Mononuclear cell (primary cell): ENCODE data around the gene ZNF280D. TPM values are rescaled to one million over a fixed set of nuclear protein-coding genes. Genes with fewer than 3 reads are reported as not detected.
"Not testable (repeated sequence)": the region's sequence is repeated elsewhere in the genome, so short reads cannot be mapped to it uniquely, and the experiment has no call there.

ENCODE experiments used
- H3K27me3 ChIP-seq: 2 replicates; pipeline ENCODE4 v1.6.0; 2011; ENCODE audit warnings: low read length, control low read depth; ENCODE audit not compliant: insufficient read depth
- H3K4me1 ChIP-seq: 2 replicates; pipeline ENCODE4 v1.5.1; 2011; ENCODE audit warnings: mild to moderate bottlenecking, low read length, control low read depth; ENCODE audit not compliant: insufficient read depth
- H3K4me3 ChIP-seq: 2 replicates; pipeline ENCODE4 v1.5.1; 2011; ENCODE audit warnings: mild to moderate bottlenecking, low read length, moderate library complexity
- H3K9me3 ChIP-seq: 2 replicates; pipeline ENCODE4 v1.5.1; 2011; ENCODE audit warnings: low read depth, mild to moderate bottlenecking, control low read depth, low read length
- total RNA-seq: library from RNA; depleted of rRNA; stranded (reverse); fragments of >200 nt; gene quantifications from one replicate; pipeline ENCODE4 v1.2.3, GENCODE V29; 2012

Gene ZNF280D
- 29.9 TPM for total RNA-seq

DNA sequence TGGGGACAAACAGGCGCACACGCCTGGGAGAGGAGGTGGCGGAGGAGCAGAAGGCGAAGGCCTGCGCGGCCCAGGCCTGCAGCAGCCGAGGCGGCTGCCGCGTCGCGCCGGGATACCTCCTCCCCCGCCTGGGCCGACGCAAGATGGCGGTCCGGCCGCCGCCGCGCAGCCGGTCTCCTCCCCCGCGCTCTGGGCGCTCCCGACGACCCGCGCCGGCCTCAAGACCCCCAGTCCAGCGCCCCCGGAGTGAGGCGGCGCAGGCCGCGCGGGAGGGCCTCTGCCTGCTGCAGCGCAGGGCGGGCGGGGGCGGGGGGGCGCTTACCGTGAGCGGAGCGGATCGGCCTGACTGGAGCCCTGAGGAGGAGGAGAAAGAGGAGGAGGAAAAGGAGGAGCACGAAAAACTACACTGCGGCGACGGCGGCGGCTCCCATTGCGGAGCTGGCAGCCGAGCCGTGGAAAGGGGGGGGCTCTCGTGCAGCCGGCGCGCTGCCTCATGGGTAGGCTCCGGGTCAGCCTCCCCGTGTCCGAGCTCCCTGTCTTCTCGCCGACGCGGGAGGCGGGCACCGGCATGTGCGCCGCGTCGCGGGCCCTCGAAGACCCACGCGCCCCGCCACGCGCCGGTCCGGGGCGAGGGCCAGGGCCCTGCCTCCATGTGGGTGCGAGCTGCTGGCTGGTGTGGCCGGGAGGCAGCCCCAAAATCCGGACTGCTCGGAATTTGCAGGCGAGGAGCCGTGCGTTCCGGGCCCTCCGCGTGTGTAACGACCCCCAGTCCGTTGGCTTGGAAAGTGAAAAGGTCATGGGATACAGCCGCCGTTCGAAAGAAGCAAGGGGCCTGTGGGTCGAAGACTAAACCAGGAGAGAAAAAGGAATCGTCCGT is at the start of gene ZNF280D:
ZNF280D (minus strand) TSS at position 374 of the 877 bp plus-strand sequence. CDS start 26,400 bp downstream, outside the sequence.
- Histone ChIP-seq H3K4me3 (peak within 1 kb of the TSS; percentile 71), H3K27me3 (no peaks in the 10 kb centered on the region), H3K4me1 (peaks cover 29% of the 10 kb centered on the region), H3K9me3 (no peaks in the 10 kb centered on the region)

DNA sequence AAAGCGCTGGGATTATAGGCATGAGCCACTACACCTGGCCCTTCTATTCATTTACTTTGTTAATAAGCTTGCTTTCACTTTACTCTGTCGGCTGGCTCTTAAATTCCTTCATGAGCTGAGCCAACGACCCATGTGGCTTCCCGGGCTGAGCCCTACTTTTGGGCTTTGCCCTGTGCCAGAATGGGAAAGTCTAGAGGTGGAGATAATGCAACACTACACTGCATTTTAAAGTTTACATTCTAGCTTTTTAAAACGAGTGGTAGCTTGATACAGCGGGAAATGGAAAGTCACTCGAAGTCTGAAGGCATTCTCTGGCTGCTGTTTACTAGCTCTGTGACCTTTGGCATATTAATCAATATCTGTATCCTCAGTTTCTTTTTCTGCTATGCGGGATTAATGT is 49.0 kb upstream of the ZNF280D start:
- Histone ChIP-seq H3K9me3 (no peaks in the 10 kb centered on the region), H3K27me3 (no peaks in the 10 kb centered on the region), H3K4me1 (no peaks in the 10 kb centered on the region), H3K4me3 (no peak overlapping the region)

- H3K9me3 ChIP-seq, result no peaks in the 10 kb centered on the region
- no peaks in the 10 kb centered on the region for H3K27me3 ChIP-seq
- H3K4me1 ChIP-seq, result no peaks in the 10 kb centered on the region
- H3K4me3 ChIP-seq, result no peak overlapping the region
These were observed 48.4 kb upstream of the ZNF280D start for GRCh38 chr15:56781666-56782065.

DNA sequence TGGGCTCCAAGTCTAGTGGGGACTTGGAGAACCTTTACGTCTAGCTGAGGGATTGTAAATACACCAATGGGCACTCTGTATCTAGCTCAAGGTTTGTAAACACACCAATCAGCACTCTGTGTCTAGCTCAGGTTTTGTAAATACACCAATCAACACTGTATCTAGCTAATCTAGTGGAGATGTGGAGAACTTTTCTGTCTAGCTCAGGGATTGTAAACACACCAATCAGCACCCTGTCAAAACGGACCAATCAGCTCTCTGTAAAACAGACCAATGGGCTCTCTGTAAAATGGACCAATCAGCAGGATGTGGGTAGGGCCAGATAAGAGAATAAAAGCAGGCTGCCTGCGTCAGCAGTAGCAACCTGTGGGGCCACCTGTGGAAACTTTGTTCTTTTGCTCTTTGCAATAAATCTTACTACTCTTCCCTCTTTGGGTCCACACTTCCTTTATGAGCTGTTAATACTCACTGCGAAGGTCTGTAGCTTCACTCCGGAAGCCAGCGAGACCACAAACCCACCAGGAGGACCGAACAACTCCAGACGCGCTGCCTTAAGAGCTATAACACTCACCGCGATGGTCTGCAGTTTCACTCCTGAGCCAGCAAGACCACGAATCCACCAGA is 46.9 kb upstream of the ZNF280D start:
- H3K27me3 ChIP-seq, H3K4me1 ChIP-seq, H3K9me3 ChIP-seq, H3K4me3 ChIP-seq: not testable (repeated sequence)

DNA sequence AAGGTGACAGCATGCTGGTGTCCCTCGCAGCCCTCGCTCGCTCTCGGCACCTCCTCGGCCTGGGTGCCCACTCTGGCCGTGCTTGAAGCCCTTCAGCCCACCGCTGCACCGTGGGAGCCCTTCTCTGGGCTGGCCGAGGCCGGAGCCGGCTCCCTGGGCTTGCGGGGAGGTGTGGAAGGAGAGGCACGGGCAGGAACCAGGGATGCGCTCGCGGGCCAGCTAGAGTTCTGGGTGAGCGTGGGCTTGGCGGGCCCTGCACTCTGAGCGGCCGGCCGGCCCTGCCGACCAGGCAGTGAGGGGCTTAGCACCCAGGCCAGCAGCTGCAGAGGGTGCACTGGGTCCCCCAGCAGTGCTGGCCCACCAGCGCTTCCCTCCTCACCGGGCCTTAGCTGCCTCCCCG is 46.1 kb upstream of the ZNF280D start:
- H3K4me3 ChIP-seq, H3K9me3 ChIP-seq, H3K27me3 ChIP-seq: not testable (repeated sequence)
- H3K4me1 ChIP-seq, result peaks cover 13% of the 10 kb centered on the region

DNA sequence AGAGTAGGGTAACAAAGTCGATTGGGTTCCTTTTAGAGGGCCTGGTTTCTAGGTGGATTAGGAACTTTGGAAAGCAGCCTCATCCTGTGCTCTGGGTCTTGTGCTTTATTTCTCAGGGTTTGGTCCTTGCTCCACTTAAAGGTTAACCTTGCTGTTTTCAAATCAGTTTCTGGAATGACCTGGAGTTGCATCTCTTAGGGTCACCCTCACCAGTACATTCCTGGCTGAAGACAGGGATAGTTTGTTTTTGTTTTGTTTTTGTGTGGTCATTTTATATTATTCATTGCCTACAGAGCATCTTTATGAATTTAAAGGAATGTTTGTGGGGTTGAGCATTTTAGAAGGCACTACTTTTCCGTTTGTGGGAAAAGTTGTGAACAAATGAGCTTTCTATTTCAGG is 45.5 kb upstream of the ZNF280D start:
- no peaks in the 10 kb centered on the region for H3K9me3 ChIP-seq
- H3K27me3 ChIP-seq, result no peaks in the 10 kb centered on the region
- H3K4me3 ChIP-seq, result no peak overlapping the region
- peaks cover 13% of the 10 kb centered on the region for H3K4me1 ChIP-seq

DNA sequence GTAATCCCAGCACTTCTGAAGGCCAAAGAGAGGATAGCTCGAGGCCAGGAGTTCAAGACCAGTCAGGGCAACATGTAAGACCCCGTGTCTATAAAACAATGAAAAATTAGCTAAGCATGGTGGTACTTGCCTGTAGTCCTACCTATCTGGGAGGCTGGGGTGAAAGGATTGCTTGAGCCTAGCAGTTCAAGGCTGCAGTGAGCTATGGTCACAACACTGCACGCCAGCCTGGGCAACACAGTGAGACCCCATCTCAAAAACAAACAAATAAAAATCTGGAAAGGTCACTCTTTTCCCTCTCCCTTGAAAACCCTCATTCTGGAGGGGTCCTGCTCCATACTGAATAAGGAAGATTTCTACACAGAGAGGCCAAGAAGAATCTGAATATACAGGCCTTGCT is 43.5 kb upstream of the ZNF280D start:
- no peak overlapping the region for H3K4me3 ChIP-seq
- H3K4me1 ChIP-seq, result peaks cover 13% of the 10 kb centered on the region
- no peaks in the 10 kb centered on the region for H3K27me3 ChIP-seq

GRCh38 chr15:56775641-56776040 is 42.3 kb upstream of the ZNF280D start:
- H3K4me3 ChIP-seq, result no peak overlapping the region
- no peaks in the 10 kb centered on the region for H3K9me3 ChIP-seq
- peaks cover 13% of the 10 kb centered on the region for H3K4me1 ChIP-seq
- no peaks in the 10 kb centered on the region for H3K27me3 ChIP-seq

More for the DNA sequence above, 43.5 kb upstream of the ZNF280D start:
- H3K9me3 ChIP-seq, result no peaks in the 10 kb centered on the region

DNA sequence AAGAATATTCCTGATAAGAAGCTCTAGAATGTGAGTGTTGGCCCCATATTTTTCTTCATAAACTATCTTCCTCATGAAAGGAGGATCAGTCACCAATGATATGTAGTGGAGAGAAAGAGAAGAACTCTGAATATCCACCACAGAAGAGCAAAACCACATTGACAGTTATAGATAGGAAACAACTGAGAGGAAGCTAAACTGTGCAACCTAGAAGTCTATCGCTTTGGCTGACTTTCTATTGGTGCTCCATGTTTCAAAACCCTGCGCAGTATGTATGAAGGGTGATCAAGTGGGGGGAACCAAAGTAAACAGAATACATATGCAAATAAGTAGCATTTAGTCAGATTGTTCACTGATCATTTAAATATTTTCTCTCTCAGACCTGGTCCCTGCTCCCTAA is 41.0 kb upstream of the ZNF280D start:
- H3K9me3 ChIP-seq, result no peaks in the 10 kb centered on the region
- H3K4me3 ChIP-seq, result no peak overlapping the region
- H3K4me1 ChIP-seq, result peaks cover 13% of the 10 kb centered on the region
- H3K27me3 ChIP-seq, result no peaks in the 10 kb centered on the region

DNA sequence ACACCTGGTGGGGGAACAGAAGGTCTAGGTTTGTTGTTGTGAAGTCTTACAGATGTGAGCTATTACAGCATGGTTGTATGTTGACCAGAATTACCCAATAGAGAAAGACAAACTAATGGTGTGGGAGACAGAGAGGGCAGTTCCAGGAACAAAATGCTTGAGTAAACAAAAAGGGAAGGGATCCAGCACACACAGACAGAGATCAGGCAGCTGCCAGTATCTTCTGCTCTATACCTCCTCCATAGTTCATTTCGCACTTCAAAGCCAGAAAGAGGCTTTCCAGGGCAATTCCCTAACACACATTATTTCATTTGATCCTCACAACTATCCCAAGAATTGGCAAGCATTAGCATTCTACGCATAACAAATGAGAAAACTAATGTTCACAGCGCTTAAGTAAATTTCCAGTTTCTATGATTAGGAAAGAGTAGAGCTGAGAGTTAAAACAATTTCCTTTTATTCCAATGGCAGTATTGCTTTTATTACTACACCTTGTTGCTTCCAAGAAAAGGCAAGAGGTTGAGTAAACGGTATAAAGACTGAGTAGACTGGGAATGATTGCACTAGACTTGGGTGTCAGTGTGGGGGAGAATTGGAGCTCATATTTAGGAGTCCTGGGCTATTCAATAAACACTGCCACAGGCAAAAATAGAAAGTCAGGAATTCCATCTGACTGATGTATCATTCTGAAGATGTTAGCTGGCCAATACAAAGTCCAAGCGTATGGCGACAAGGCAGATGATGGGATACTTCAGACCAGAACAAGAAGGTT is 39.7 kb upstream of the ZNF280D start:
- H3K27me3 ChIP-seq, result no peaks in the 10 kb centered on the region
- no peak overlapping the region for H3K4me3 ChIP-seq
- H3K4me1 ChIP-seq, result peaks cover 13% of the 10 kb centered on the region
- no peaks in the 10 kb centered on the region for H3K9me3 ChIP-seq

DNA sequence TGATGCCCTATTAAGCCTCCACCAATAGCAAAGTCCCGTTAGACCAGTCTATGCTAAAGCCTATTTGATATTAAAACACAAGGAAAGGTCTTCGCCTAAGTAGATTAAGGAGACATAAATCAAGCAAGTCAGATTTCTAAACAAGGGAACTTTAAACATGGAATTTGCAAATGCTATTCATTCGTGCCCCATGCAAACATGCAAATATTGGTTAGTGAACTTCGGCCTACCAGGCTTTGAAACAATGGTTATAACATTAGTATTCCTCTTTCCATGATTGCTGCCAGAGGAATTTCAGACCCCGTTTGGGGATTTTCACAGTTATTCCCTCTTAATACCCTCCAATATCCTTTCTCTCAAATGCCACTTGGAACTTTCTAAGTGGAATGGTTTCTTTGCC is 36.9 kb upstream of the ZNF280D start:
- Histone ChIP-seq H3K4me3 (no peak overlapping the region), H3K9me3 (no peaks in the 10 kb centered on the region), H3K27me3 (no peaks in the 10 kb centered on the region), H3K4me1 (peaks cover 6% of the 10 kb centered on the region)

DNA sequence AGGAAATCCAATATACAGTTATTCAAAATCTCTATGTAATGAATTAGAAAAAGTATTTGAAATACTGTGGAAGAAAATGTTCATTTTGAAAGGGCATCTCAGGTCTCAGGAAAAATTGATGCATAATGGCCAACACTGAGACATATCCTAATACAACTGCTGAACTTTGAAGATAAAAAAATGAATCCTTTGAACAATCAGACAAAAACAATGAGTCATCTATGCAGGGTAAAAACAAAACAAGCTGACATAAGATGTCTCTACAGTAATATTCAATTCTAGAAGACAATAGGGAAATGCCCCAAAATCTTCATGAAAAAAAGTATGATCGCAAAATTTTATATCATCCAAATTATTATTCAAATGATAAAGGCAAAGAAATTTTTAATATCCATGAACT is 34.0 kb upstream of the ZNF280D start:
- H3K4me1 ChIP-seq, result peaks cover 6% of the 10 kb centered on the region
- no peaks in the 10 kb centered on the region for H3K9me3 ChIP-seq
- no peaks in the 10 kb centered on the region for H3K27me3 ChIP-seq
- no peak overlapping the region for H3K4me3 ChIP-seq

- Histone ChIP-seq H3K9me3 (no peaks in the 10 kb centered on the region), H3K27me3 (no peaks in the 10 kb centered on the region), H3K4me1 (peaks cover 7% of the 10 kb centered on the region), H3K4me3 (no peak overlapping the region)
These were observed 31.9 kb upstream of the ZNF280D start for GRCh38 chr15:56765251-56765650.

GRCh38 chr15:56763141-56763895 is 30.0 kb upstream of the ZNF280D start:
- Histone ChIP-seq H3K4me3 (no peak overlapping the region), H3K27me3 (no peaks in the 10 kb centered on the region), H3K4me1 (peaks cover 25% of the 10 kb centered on the region), H3K9me3 (no peaks in the 10 kb centered on the region)
